HEK293 (cell line): ENCODE results near the gene PMVK.

Source experiments
- BCL6B ChIP-seq: fragments of 450-650 bp; formaldehyde crosslinking; IDR thresholded peaks from 2 replicates; pipeline ENCODE4 v1.5.1; 2017; ENCODE audit warnings: missing biosample characterization, missing genetic modification characterization
- CTCF ChIP-seq: fragments of 450-650 bp; formaldehyde crosslinking; IDR thresholded peaks from 2 replicates; pipeline ENCODE4 v1.5.1; 2016; ENCODE audit warnings: missing biosample characterization, missing genetic modification characterization
- PRDM10 ChIP-seq: fragments of 450-650 bp; formaldehyde crosslinking; IDR thresholded peaks from 2 replicates; pipeline ENCODE4 v1.5.1; 2016; ENCODE audit warnings: missing biosample characterization, missing genetic modification characterization
- ZBTB8A ChIP-seq: fragments of 450-650 bp; formaldehyde crosslinking; IDR thresholded peaks from 2 replicates; pipeline ENCODE4 v1.5.1; 2016; ENCODE audit warnings: missing biosample characterization, missing genetic modification characterization
- ZEB2 ChIP-seq: fragments of 450-650 bp; formaldehyde crosslinking; IDR thresholded peaks from 2 replicates; pipeline ENCODE4 v1.5.1; 2016; ENCODE audit warnings: missing biosample characterization, missing genetic modification characterization
- ZFHX2 ChIP-seq: fragments of 450-650 bp; formaldehyde crosslinking; conservative IDR thresholded peaks from 2 replicates; pipeline ENCODE4 v1.5.1; 2016; ENCODE audit warnings: missing biosample characterization, missing genetic modification characterization
- ZNF266 ChIP-seq: fragments of 450-650 bp; formaldehyde crosslinking; IDR thresholded peaks from 2 replicates; pipeline ENCODE4 v1.5.1; 2016; ENCODE audit warnings: missing biosample characterization, missing genetic modification characterization, low read depth
- ZNF362 ChIP-seq: fragments of 450-650 bp; formaldehyde crosslinking; IDR thresholded peaks from 2 replicates; pipeline ENCODE4 v1.5.1; 2016; ENCODE audit warnings: missing biosample characterization, missing genetic modification characterization
- ZNF580 ChIP-seq: fragments of 450-650 bp; formaldehyde crosslinking; IDR thresholded peaks from 2 replicates; pipeline ENCODE4 v1.5.1; 2016; ENCODE audit warnings: missing biosample characterization, missing genetic modification characterization
- ZNF707 ChIP-seq: fragments of 450-650 bp; formaldehyde crosslinking; IDR thresholded peaks from 2 replicates; pipeline ENCODE4 v1.5.1; 2016; ENCODE audit warnings: missing biosample characterization, missing genetic modification characterization

GRCh38 chr1:154967331-154967950 lies 30.9 kb upstream of the PMVK start:
- TF ChIP-seq ZNF362 (tag by site-specific recombination) (no peak), BCL6B (tag by site-specific recombination) (no peak), ZFHX2 (tag by site-specific recombination) (no peak), PRDM10 (tag by site-specific recombination) (no peak), ZNF266 (tag by site-specific recombination) (no peak), CTCF (tag by site-specific recombination) (no peak), ZBTB8A (tag by site-specific recombination) (no peak), ZNF707 (tag by site-specific recombination) (no peak), ZEB2 (tag by site-specific recombination) (no peak), ZNF580 (tag by site-specific recombination) (no peak)
